PC-3 (cell line): ENCODE measurements around the gene POU2AF2. TPM values are rescaled to one million over a fixed set of nuclear protein-coding genes. Genes with fewer than 3 reads are reported as not detected.

Source experiments
- ATAC-seq: fragments of 200-7000 bp; cut with Tn5 transposase; 2 replicates; pipeline ENCODE4 v1.9.1; 2020; ENCODE audit warnings: mild to moderate bottlenecking, moderate library complexity
- BruUV-seq: library from RNA; stranded (reverse); fragments of 400-500 nt; replicated peaks from 2 replicates; lab custom pipeline; 2021; lab: Mats Ljungman, UMichigan
- CTCF ChIA-PET: fragments of 300-600 bp; sonication (Branson Sonifier 250); formaldehyde crosslinking; loops from one replicate; lab custom pipeline; 2022; ENCODE audit warnings: antibody characterized with exemption; lab: Charles Lee
- POLR2A ChIA-PET: fragments of 300-600 bp; sonication (Branson Sonifier 250); formaldehyde crosslinking; loops from one replicate; lab custom pipeline; 2022; ENCODE audit warnings: antibody characterized with exemption; ENCODE audit not compliant: unreplicated experiment; lab: Charles Lee
- DNase-seq: peaks from one replicate; pipeline ENCODE4 v3.0.0-alpha.2; 2015
- H2AFZ ChIP-seq: fragments of 300-600 bp; sonication (generic); 2 replicates; pipeline ENCODE4 v1.6.0; 2016; ENCODE audit warnings: antibody characterized with exemption, low read length
- H3F3A ChIP-seq: fragments of 300-600 bp; sonication (generic); one replicate; pipeline ENCODE4 v1.6.0; 2017; ENCODE audit warnings: antibody characterized with exemption, low read length, control low read depth, mild to moderate bottlenecking; ENCODE audit not compliant: unreplicated experiment
- H3K27ac ChIP-seq: fragments of 300-600 bp; sonication (generic); 2 replicates; pipeline ENCODE4 v1.5.1; 2016; ENCODE audit warnings: mild to moderate bottlenecking, low read length
- H3K27me3 ChIP-seq: fragments of 300-600 bp; sonication (generic); 2 replicates; pipeline ENCODE4 v1.6.1; 2016; ENCODE audit warnings: low read length, mixed read lengths
- H3K36me3 ChIP-seq: fragments of 300-600 bp; sonication (generic); 2 replicates; pipeline ENCODE4 v1.6.1; 2016; ENCODE audit warnings: low read depth, mixed run types, low read length, mixed read lengths
- H3K4me1 ChIP-seq: fragments of 300-600 bp; sonication (generic); 2 replicates; pipeline ENCODE4 v1.5.1; 2016; ENCODE audit warnings: low read length; ENCODE audit not compliant: insufficient read depth
- H3K4me2 ChIP-seq: fragments of 300-600 bp; sonication (generic); 2 replicates; pipeline ENCODE4 v1.6.0; 2016; ENCODE audit warnings: low read length
- H3K4me3 ChIP-seq: fragments of 300-600 bp; sonication (generic); 2 replicates; pipeline ENCODE4 v1.5.1; 2016; ENCODE audit warnings: mild to moderate bottlenecking, low read length, mixed read lengths
- H3K79me2 ChIP-seq: fragments of 300-600 bp; sonication (generic); 2 replicates; pipeline ENCODE4 v1.6.1; 2017; ENCODE audit warnings: low read length, mixed read lengths
- H3K9ac ChIP-seq: fragments of 300-600 bp; sonication (generic); 2 replicates; pipeline ENCODE4 v1.6.0; 2016; ENCODE audit warnings: mild to moderate bottlenecking, low read length
- H3K9me2 ChIP-seq: fragments of 300-600 bp; sonication (generic); replicated peaks from 2 replicates; pipeline ENCODE4 v1.6.1; 2016; ENCODE audit warnings: mixed run types, low read length, mixed read lengths
- H3K9me3 ChIP-seq: fragments of 300-600 bp; sonication (generic); 2 replicates; pipeline ENCODE4 v1.6.1; 2016; ENCODE audit warnings: low read length, mixed read lengths
- H4K20me1 ChIP-seq: fragments of 300-600 bp; sonication (generic); 2 replicates; pipeline ENCODE4 v1.6.1; 2016; ENCODE audit warnings: low read length, mixed read lengths
- EZH2 ChIP-seq: fragments of 300-600 bp; sonication (generic); IDR thresholded peaks from one replicate; pipeline ENCODE4 v1.6.1; 2017; ENCODE audit warnings: antibody characterized with exemption, mild to moderate bottlenecking, low read length; ENCODE audit not compliant: unreplicated experiment
- EZH2phosphoT487 ChIP-seq: fragments of 300-600 bp; sonication (generic); IDR thresholded peaks from 2 replicates; pipeline ENCODE4 v1.6.1; 2018; ENCODE audit warnings: mild to moderate bottlenecking, antibody characterized with exemption, low read length, borderline replicate concordance
- intact Hi-C: fragments of 100-400 bp; cut with micrococcal nuclease; formaldehyde crosslinking; loops from 2 replicates; pipeline ENCODE4 v1.9.0; 2023
- total RNA-seq: library from RNA; depleted of rRNA; stranded (reverse); fragments of >200 nt; gene quantifications from 2 replicates; pipeline ENCODE4 v1.2.3, GENCODE V29; 2014
- TF ChIP-seq, protein P1 (sequence below): fragments of 300-600 bp; sonication (generic); conservative IDR thresholded peaks from 2 replicates; pipeline ENCODE4 v1.5.1; 2017; ENCODE audit warnings: antibody characterized with exemption, low read depth, mild to moderate bottlenecking, low read length

Gene POU2AF2
- total RNA-seq, 1 experiment from 2014 or later: not detected

DNA sequence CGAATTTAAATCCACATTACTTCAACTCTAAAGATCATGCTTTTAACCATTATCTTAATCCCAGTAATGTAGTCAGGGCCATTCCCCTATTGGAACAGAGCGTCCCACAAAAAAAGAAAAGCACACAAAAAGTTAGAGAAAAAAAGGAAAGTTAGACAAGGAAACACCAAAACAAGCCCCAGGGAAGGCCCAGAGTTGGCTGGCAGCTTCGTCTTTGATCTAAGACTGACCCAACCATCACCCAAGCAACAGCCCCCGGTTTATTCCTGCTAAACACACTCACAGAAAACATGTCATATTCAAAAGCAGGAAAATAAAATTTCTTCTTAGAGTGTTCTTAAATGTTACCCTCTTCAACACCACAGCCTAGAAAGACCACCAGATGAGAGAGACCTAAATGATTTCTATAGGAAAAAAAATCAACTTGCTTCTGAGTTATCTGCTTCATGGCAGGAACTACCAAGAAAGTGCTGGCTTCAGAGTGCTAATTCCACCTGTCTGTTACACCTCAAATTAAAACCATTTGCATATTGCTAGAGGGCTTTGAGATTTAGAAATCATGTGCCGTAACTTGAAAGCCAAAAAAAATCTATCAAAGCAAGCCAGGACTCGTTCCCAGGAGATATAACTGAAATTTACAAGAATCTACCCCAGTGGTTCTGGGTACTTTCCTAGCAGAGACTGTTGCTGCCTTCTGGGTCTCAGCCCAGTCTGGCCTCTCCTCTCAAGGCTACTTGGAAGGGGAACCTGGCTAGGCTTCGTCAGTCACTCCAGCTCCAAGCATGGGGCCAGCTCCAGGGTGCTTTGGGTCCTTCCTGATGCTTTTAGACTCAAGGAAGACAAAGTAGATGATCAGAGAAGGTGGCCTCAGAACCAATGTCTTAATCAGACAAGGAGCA, 84.0 kb downstream of the POU2AF2 start:
- Histone ChIP-seq H3K4me2 (no peak overlapping the region), H3K9me2 (no peaks in the 10 kb centered on the region), H3K27ac (no peak overlapping the region), H3K79me2 (no peaks in the 10 kb centered on the region), H3F3A (no peaks in the 10 kb centered on the region), H4K20me1 (no peaks in the 10 kb centered on the region), H3K4me1 (no peaks in the 10 kb centered on the region), H3K9me3 (no peaks in the 10 kb centered on the region), H3K36me3 (no peaks in the 10 kb centered on the region), H3K27me3 (peaks cover 46% of the 10 kb centered on the region), H2AFZ (no peak overlapping the region), H3K9ac (no peak overlapping the region), H3K4me3 (no peak overlapping the region)
- CTCF ChIA-PET: no interaction called here
- intact Hi-C loops: no loop called here
- ATAC-seq (no peak), DNase-seq (no peak)
- no peak for TF ChIP-seq EZH2phosphoT487
- TF ChIP-seq, protein P1, sequence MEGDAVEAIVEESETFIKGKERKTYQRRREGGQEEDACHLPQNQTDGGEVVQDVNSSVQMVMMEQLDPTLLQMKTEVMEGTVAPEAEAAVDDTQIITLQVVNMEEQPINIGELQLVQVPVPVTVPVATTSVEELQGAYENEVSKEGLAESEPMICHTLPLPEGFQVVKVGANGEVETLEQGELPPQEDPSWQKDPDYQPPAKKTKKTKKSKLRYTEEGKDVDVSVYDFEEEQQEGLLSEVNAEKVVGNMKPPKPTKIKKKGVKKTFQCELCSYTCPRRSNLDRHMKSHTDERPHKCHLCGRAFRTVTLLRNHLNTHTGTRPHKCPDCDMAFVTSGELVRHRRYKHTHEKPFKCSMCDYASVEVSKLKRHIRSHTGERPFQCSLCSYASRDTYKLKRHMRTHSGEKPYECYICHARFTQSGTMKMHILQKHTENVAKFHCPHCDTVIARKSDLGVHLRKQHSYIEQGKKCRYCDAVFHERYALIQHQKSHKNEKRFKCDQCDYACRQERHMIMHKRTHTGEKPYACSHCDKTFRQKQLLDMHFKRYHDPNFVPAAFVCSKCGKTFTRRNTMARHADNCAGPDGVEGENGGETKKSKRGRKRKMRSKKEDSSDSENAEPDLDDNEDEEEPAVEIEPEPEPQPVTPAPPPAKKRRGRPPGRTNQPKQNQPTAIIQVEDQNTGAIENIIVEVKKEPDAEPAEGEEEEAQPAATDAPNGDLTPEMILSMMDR: no peak
- TF ChIP-seq EZH2: no peak
- POLR2A ChIA-PET: no interaction called here
- no TSS peak for BruUV-seq

GRCh38 chr11:111330234-111330893, 84.8 kb downstream of the POU2AF2 start:
- POLR2A ChIA-PET: no interaction called here
- H3K36me3 ChIP-seq: no peaks in the 10 kb centered on the region

More at GRCh38 chr11:111330234-111330893, 84.8 kb downstream of the POU2AF2 start:
- DNase-seq (no peak), ATAC-seq (no peak)
- Histone ChIP-seq H3K9me2 (no peaks in the 10 kb centered on the region), H3F3A (no peaks in the 10 kb centered on the region), H3K27me3 (peaks cover 43% of the 10 kb centered on the region), H3K9me3 (no peaks in the 10 kb centered on the region), H3K4me1 (no peaks in the 10 kb centered on the region), H3K79me2 (no peaks in the 10 kb centered on the region), H4K20me1 (no peaks in the 10 kb centered on the region), H3K4me3 (no peak overlapping the region), H3K4me2 (no peak overlapping the region), H3K9ac (no peak overlapping the region), H3K27ac (no peak overlapping the region), H2AFZ (no peak overlapping the region)
- TF ChIP-seq EZH2: no peak
- TF ChIP-seq EZH2phosphoT487: no peak
- TF ChIP-seq, protein P1: no peak
- intact Hi-C loops: no loop called here
- CTCF ChIA-PET: no interaction called here
- no TSS peak for BruUV-seq
